ENCODE results near the gene PNMT.

GRCh38 chr17:39622380-39623006, 45.8 kb upstream of the PNMT start:
- TF ChIP-seq, protein P1, sequence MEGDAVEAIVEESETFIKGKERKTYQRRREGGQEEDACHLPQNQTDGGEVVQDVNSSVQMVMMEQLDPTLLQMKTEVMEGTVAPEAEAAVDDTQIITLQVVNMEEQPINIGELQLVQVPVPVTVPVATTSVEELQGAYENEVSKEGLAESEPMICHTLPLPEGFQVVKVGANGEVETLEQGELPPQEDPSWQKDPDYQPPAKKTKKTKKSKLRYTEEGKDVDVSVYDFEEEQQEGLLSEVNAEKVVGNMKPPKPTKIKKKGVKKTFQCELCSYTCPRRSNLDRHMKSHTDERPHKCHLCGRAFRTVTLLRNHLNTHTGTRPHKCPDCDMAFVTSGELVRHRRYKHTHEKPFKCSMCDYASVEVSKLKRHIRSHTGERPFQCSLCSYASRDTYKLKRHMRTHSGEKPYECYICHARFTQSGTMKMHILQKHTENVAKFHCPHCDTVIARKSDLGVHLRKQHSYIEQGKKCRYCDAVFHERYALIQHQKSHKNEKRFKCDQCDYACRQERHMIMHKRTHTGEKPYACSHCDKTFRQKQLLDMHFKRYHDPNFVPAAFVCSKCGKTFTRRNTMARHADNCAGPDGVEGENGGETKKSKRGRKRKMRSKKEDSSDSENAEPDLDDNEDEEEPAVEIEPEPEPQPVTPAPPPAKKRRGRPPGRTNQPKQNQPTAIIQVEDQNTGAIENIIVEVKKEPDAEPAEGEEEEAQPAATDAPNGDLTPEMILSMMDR (IDR thresholded peaks at IDR 0.05) = no peak
- TF ChIP-seq POLR2AphosphoS5 (IDR thresholded peaks at IDR 0.05) = no peak

Measured in transverse colon (tissue), 4 donors.